Natural killer cell (primary cell): ENCODE data around the gene LDLRAP1. TPM values are rescaled to one million over a fixed set of nuclear protein-coding genes. Genes with fewer than 3 reads are reported as not detected.
"Not testable (repeated sequence)": the region's sequence is repeated elsewhere in the genome, so short reads cannot be mapped to it uniquely, and the experiment has no call there.

Experiments used
- ATAC-seq, 3 donors: fragments of 150-1000 bp in 2 of 3; fragments of 200-7000 bp in 1 of 3; cut with Tn5 transposase; 1 replicate in 1 of 3; 2 replicates in 2 of 3; pipeline ENCODE4 v1.10.0; 2021; ENCODE audit warnings: mild to moderate bottlenecking in 2 of 3, moderate library complexity in 2 of 3
- DNase-seq, 2 donors: peaks; one replicate each; pipeline versions ENCODE4 v3.0.0 to v3.0.0-alpha.2; 2013 to 2021; ENCODE audit warnings: mixed read lengths in 1 of 2
- H3K27ac ChIP-seq: one replicate; pipeline ENCODE4 v1.5.1; 2013; ENCODE audit warnings: mild to moderate bottlenecking, low read length
- H3K27me3 ChIP-seq: one replicate; pipeline ENCODE4 v1.6.1; 2013; ENCODE audit warnings: low read length; ENCODE audit not compliant: control insufficient read depth, insufficient read depth
- H3K36me3 ChIP-seq: one replicate; pipeline ENCODE4 v1.6.1; 2013; ENCODE audit warnings: low read length; ENCODE audit not compliant: control insufficient read depth, insufficient read depth
- H3K4me1 ChIP-seq: one replicate; pipeline ENCODE4 v1.6.1; 2013; ENCODE audit warnings: low read length; ENCODE audit not compliant: control insufficient read depth, insufficient read depth
- H3K4me3 ChIP-seq: one replicate; pipeline ENCODE4 v1.5.1; 2013; ENCODE audit warnings: low read length
- H3K9me3 ChIP-seq: one replicate; pipeline ENCODE4 v1.6.1; 2013; ENCODE audit warnings: low read length; ENCODE audit not compliant: control insufficient read depth, insufficient read depth
- H3K27ac Mint-ChIP-seq, 2 donors: one replicate each; pipeline ENCODE4 v1.8.0; 2022; ENCODE audit warnings: mild to moderate bottlenecking in 2 of 2, mixed read lengths in 2 of 2, moderate library complexity in 1 of 2
- H3K27me3 Mint-ChIP-seq, 2 donors: one replicate each; pipeline ENCODE4 v1.8.0; 2022; ENCODE audit warnings: low read depth in 2 of 2, mixed read lengths in 2 of 2
- H3K36me3 Mint-ChIP-seq: one replicate; pipeline ENCODE4 v1.8.0; 2022; ENCODE audit warnings: mixed read lengths
- H3K4me1 Mint-ChIP-seq, 2 donors: one replicate each; pipeline ENCODE4 v1.8.0; 2022; ENCODE audit warnings: mixed read lengths in 2 of 2
- H3K4me3 Mint-ChIP-seq: one replicate; pipeline ENCODE4 v1.8.0; 2022; ENCODE audit warnings: mild to moderate bottlenecking, moderate library complexity, mixed read lengths
- H3K9me3 Mint-ChIP-seq, 2 donors: one replicate each; pipeline ENCODE4 v1.8.0; 2022; ENCODE audit warnings: mixed read lengths in 2 of 2
- WGBS: methylation state at CpG from one replicate; pipeline ENCODE4 v1.1.7; 2013; ENCODE audit warnings: missing lambda C conversion rate; ENCODE audit not compliant: insufficient coverage; 5-methylcytosine and 5-hydroxymethylcytosine counted together
- intact Hi-C: fragments of 100-400 bp; cut with micrococcal nuclease; formaldehyde crosslinking; loops from one replicate; pipeline ENCODE4 v1.14.2; 2022
- total RNA-seq, 4 donors: library from RNA; stranded (reverse); fragments of 120-200 nt in 1 of 4; gene quantifications; one replicate each; pipeline versions ENCODE4 v1.2.3 to v1.2.4, GENCODE V29; 2013 to 2022
- TF ChIP-seq, protein P1 (sequence below): fragments of 200-600 bp; IDR thresholded peaks from one replicate; pipeline ENCODE4 v1.8.0; 2022; ENCODE audit warnings: antibody characterized with exemption

The LDLRAP1 gene
- total RNA-seq, 3 donors from 2014 or later (not counting 1 experiment from before 2014, with no cell fraction given) = 25.2 to 34.0 (median 27.4) TPM

DNA sequence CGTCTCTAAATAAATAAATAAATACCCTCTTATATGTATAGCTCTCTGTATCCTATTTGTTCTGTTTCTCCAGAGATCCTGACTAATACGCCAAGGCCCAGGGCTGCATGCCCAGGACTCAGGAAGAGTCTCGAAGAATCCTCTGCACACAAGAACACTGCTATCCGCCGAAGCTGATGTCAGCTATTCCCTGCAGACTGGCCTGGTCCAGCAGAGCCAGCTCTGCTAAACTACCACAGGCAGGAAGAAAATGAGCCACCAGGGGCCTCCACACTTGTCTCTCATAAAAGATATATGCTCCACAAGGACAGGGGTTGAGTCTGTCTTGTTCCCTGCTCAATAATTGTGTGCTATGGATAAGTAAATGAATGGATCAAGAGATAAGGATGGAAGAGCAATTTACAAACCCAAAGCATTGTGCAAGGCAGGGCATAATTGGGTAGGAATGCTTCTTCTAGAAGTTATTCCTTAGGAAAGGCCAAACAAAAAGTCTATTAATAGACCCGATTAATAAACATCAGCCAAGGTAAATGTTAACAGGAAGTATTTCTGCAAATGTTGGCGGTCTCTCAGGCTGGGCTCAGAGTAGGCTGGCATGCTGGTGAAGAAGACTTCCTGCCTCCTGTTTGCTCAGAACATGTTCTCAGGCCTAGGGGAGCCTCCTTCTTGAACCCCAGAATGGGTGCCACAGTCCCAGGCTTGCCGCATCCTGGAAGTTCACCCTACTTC is 46.9 kb downstream of the LDLRAP1 start:
- Mint-ChIP-seq H3K36me3 (no peaks in the 10 kb centered on the region), H3K27me3 (peaks cover 0 to 3% of the 10 kb centered on the region in 2 donors), H3K4me3 (no peak overlapping the region), H3K4me1 (peaks cover 0 to 7% of the 10 kb centered on the region in 2 donors), H3K9me3 (no peaks in the 10 kb centered on the region), H3K27ac (no peak overlapping the region)
- Histone ChIP-seq H3K27me3 (no peaks in the 10 kb centered on the region), H3K36me3 (no peaks in the 10 kb centered on the region), H3K4me1 (peaks cover 20% of the 10 kb centered on the region), H3K9me3 (no peaks in the 10 kb centered on the region), H3K4me3 (no peak overlapping the region), H3K27ac (no peak overlapping the region)
- ATAC-seq = no peak
- 87% methylated on average over 7 of the region's 8 CpGs for WGBS
- DNase-seq = no peak
- intact Hi-C loops = no loop called here
- TF ChIP-seq, protein P1, sequence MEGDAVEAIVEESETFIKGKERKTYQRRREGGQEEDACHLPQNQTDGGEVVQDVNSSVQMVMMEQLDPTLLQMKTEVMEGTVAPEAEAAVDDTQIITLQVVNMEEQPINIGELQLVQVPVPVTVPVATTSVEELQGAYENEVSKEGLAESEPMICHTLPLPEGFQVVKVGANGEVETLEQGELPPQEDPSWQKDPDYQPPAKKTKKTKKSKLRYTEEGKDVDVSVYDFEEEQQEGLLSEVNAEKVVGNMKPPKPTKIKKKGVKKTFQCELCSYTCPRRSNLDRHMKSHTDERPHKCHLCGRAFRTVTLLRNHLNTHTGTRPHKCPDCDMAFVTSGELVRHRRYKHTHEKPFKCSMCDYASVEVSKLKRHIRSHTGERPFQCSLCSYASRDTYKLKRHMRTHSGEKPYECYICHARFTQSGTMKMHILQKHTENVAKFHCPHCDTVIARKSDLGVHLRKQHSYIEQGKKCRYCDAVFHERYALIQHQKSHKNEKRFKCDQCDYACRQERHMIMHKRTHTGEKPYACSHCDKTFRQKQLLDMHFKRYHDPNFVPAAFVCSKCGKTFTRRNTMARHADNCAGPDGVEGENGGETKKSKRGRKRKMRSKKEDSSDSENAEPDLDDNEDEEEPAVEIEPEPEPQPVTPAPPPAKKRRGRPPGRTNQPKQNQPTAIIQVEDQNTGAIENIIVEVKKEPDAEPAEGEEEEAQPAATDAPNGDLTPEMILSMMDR = no peak

DNA sequence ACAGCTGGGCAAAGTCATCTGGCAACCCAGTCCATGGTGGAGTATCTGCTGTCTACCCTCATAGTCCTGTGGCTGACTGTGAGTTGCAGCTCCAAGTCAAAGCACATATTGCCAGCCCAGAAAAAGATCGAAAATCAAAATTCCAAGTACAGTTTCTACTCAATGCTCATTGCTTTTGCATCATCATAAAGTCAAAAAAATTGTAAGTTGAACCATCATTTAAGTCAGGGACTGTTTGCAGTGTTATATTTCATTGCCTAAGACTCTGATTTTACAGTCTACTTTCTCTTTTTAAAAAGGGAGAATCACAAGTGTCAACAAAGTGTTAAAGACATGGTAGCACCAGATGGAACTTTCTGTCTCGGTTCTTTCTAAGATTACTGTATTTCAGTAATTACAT is 50.5 kb downstream of the LDLRAP1 start:
- no peaks in the 10 kb centered on the region for H3K36me3 ChIP-seq
- TF ChIP-seq, protein P1 = no peak
- no peaks in the 10 kb centered on the region for H3K27me3 ChIP-seq
- H3K27ac Mint-ChIP-seq = no peak overlapping the region
- H3K4me3 Mint-ChIP-seq = no peak overlapping the region
- H3K4me1 Mint-ChIP-seq = no peaks in the 10 kb centered on the region
- H3K9me3 ChIP-seq = no peaks in the 10 kb centered on the region
- 87% methylated on average over 1 of the region's 2 CpGs for WGBS
- no peak overlapping the region for H3K4me3 ChIP-seq
- intact Hi-C loops = no loop called here
- no peaks in the 10 kb centered on the region for H3K4me1 ChIP-seq
- no peaks in the 10 kb centered on the region for H3K9me3 Mint-ChIP-seq
- no peaks in the 10 kb centered on the region for H3K36me3 Mint-ChIP-seq
- H3K27me3 Mint-ChIP-seq = peaks cover 0 to 3% of the 10 kb centered on the region in 2 donors
- DNase-seq (no peak), ATAC-seq (no peak)
- H3K27ac ChIP-seq = no peak overlapping the region

DNA sequence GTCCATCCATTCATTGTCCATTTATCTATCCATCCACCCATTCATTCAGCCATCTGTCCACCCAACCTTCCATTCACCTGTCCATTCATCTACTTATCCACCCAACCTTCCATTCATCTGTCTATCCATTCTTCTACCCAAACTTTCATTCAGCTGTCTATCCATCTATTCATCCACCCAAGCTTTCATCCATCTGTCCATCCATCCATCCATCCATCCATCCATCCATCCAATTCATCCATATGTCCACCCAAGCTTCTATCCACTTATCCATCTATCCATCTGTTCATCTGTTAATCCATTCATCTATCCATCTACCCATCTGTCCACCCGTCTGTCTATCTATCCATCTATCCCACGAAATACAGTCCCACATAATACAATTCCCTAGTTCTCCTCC is 51.6 kb downstream of the LDLRAP1 start:
- no peaks in the 10 kb centered on the region for H3K36me3 Mint-ChIP-seq
- no peak overlapping the region for H3K4me3 ChIP-seq
- TF ChIP-seq, protein P1 = no peak
- no peaks in the 10 kb centered on the region for H3K4me1 ChIP-seq
- H3K27me3 Mint-ChIP-seq = peaks cover 0 to 3% of the 10 kb centered on the region in 2 donors
- DNase-seq (no peak), ATAC-seq (no peak)
- H3K27me3 ChIP-seq = no peaks in the 10 kb centered on the region
- no peaks in the 10 kb centered on the region for H3K9me3 ChIP-seq
- H3K4me1 Mint-ChIP-seq = no peaks in the 10 kb centered on the region
- no peak overlapping the region for H3K27ac Mint-ChIP-seq
- H3K4me3 Mint-ChIP-seq = no peak overlapping the region
- 94% methylated on average over 2 of the region's 2 CpGs for WGBS
- H3K27ac ChIP-seq = no peak overlapping the region
- intact Hi-C loops = no loop called here
- H3K9me3 Mint-ChIP-seq = no peaks in the 10 kb centered on the region
- H3K36me3 ChIP-seq = no peaks in the 10 kb centered on the region

DNA sequence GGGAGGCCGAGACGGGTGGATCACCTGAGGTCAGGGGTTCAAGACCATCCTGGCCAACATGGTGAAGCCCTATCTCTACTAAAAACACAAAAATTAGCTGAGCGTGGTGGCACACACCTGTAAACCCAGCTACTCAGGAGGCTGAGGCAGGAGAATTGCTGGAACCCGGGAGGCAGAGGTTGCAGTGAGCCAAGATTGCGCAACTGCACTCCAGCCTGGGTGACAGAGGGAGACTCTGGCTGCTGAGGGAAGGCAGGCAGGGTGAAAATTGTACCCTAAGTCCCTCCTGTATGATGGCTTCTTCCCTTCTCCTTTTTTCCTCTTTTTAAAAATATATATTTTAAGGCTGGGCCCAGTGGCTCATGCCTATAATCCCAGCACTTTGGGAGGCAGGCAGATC is 53.2 kb downstream of the LDLRAP1 start:
- H3K9me3 Mint-ChIP-seq, H3K27ac Mint-ChIP-seq, ATAC-seq, H3K9me3 ChIP-seq, H3K27me3 ChIP-seq, H3K36me3 Mint-ChIP-seq, H3K27ac ChIP-seq, H3K4me3 Mint-ChIP-seq, H3K4me1 ChIP-seq, H3K4me3 ChIP-seq, H3K27me3 Mint-ChIP-seq, H3K36me3 ChIP-seq, H3K4me1 Mint-ChIP-seq, intact Hi-C loops, DNase-seq: not testable (repeated sequence)
- WGBS = 91% methylated on average over 5 of the region's 5 CpGs
